ENCODE measurements around the gene BRIP1. TPM values are rescaled to one million over a fixed set of nuclear protein-coding genes. Genes with fewer than 3 reads are reported as not detected.

BRIP1 gene
- total RNA-seq (1 to 10 TPM in 6 of 7 donors, under 1 TPM in 1; 0.79 to 3.7 (median 1.7) TPM), polyA plus RNA-seq (under 1 TPM; 0.41 to 0.86 (median 0.45) TPM)
- long read RNA-seq, donor 1: 0 reads
- long read RNA-seq, donor 2: 0 reads

- Histone ChIP-seq H3K9me3 (no peaks in the 10 kb centered on the region), H3K4me1 (peaks cover 5 to 27% (median 16%) of the 10 kb centered on the region in 6 donors), H3K27ac (peak within 1 kb of the TSS; percentile 67 to 84 (median 77)), H3K36me3 (peaks cover 0 to 23% (median 6%) of the 10 kb centered on the region in 6 donors), H3K4me3 (peak within 1 kb of the TSS; percentile 58 to 91 (median 66)), H3K27me3 (replicated peaks in 1 of 7) (no peaks in the 10 kb centered on the region)
- DNase-seq: peak; percentile 95
- intact Hi-C loops (cut with DNase I; ENCODE audit: low total_unique reads): no loop called here
- 0 to 1% (median 0%) methylated on average over 43 of the region's 43 CpGs for WGBS, 5 donors
- TF ChIP-seq, protein P1, sequence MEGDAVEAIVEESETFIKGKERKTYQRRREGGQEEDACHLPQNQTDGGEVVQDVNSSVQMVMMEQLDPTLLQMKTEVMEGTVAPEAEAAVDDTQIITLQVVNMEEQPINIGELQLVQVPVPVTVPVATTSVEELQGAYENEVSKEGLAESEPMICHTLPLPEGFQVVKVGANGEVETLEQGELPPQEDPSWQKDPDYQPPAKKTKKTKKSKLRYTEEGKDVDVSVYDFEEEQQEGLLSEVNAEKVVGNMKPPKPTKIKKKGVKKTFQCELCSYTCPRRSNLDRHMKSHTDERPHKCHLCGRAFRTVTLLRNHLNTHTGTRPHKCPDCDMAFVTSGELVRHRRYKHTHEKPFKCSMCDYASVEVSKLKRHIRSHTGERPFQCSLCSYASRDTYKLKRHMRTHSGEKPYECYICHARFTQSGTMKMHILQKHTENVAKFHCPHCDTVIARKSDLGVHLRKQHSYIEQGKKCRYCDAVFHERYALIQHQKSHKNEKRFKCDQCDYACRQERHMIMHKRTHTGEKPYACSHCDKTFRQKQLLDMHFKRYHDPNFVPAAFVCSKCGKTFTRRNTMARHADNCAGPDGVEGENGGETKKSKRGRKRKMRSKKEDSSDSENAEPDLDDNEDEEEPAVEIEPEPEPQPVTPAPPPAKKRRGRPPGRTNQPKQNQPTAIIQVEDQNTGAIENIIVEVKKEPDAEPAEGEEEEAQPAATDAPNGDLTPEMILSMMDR (IDR thresholded peaks at IDR 0.05 in 8 of 11, conservative IDR thresholded peaks at IDR 0.05 in 3 of 11): no peak
- peak; percentile 31 to 70 (median 62) for TF ChIP-seq POLR2AphosphoS5 (IDR thresholded peaks at IDR 0.05)
These were observed at the start of gene BRIP1 for GRCh38 chr17:61862975-61863800. BRIP1 (minus strand) TSS chr17:61863528; CDS start chr17:61861539, 1,989 bp downstream.

- TF ChIP-seq POLR2A (IDR thresholded peaks at IDR 0.05) (no peak), POLR2AphosphoS5 (IDR thresholded peaks at IDR 0.05) (no peak)
- TF ChIP-seq, protein P1 (IDR thresholded peaks at IDR 0.05 in 8 of 11, conservative IDR thresholded peaks at IDR 0.05 in 3 of 11): no peak
- H3K27ac ChIP-seq: no peak overlapping the region
- peaks cover 0 to 98% (median 62%) of the 10 kb centered on the region in 6 donors for H3K36me3 ChIP-seq
- 91 to 97% (median 92%) methylated on average over 7 of the region's 7 CpGs for WGBS, 5 donors
- intact Hi-C loops (cut with DNase I; ENCODE audit: low total_unique reads): no loop called here
- H3K4me1 ChIP-seq: peaks cover 0 to 11% (median 0%) of the 10 kb centered on the region in 6 donors
- no peak for DNase-seq
- H3K27me3 ChIP-seq (replicated peaks in 1 of 7): no peaks in the 10 kb centered on the region
- H3K4me3 ChIP-seq: no peak overlapping the region
- no peaks in the 10 kb centered on the region for H3K9me3 ChIP-seq
These were observed 45.1 kb upstream of the BRIP1 start for GRCh38 chr17:61908292-61909037.

- DNase-seq: no peak
- no peak overlapping the region for H3K4me3 ChIP-seq
- H3K4me1 ChIP-seq: peaks cover 0 to 11% (median 0%) of the 10 kb centered on the region in 6 donors
- H3K27ac ChIP-seq: no peak overlapping the region
- TF ChIP-seq POLR2A (IDR thresholded peaks at IDR 0.05) (no peak), POLR2AphosphoS5 (IDR thresholded peaks at IDR 0.05) (no peak)
- TF ChIP-seq, protein P1 (IDR thresholded peaks at IDR 0.05 in 8 of 11, conservative IDR thresholded peaks at IDR 0.05 in 3 of 11): no peak
- no peaks in the 10 kb centered on the region for H3K27me3 ChIP-seq (replicated peaks in 1 of 7)
- WGBS, 5 donors: 90 to 98% (median 94%) methylated on average over 5 of the region's 5 CpGs
- intact Hi-C loops (cut with DNase I; ENCODE audit: low total_unique reads): no loop called here
- H3K9me3 ChIP-seq: no peaks in the 10 kb centered on the region
- H3K36me3 ChIP-seq: peaks cover 0 to 98% (median 64%) of the 10 kb centered on the region in 6 donors
These were observed 44.0 kb upstream of the BRIP1 start for GRCh38 chr17:61907361-61907760.
